ENCODE results near the gene GNPAT.

The GNPAT gene

GRCh38 chr1:231242516-231243198, 1.6 kb downstream of the GNPAT start:
- DNase-seq (ENCODE audit: low spot score) = no peak

- DNase-seq (ENCODE audit: low spot score) = no peak
These were observed 7.8 kb downstream of the GNPAT start for GRCh38 chr1:231248778-231249177.

- DNase-seq (ENCODE audit: low spot score) = no peak
These were observed 11.3 kb downstream of the GNPAT start for GRCh38 chr1:231252336-231252735.

GRCh38 chr1:231260351-231260750, 19.3 kb downstream of the GNPAT start:
- DNase-seq (ENCODE audit: low spot score) = no peak

GRCh38 chr1:231264642-231265041, 23.6 kb downstream of the GNPAT start:
- no peak for DNase-seq (ENCODE audit: low spot score)

- no peak for DNase-seq (ENCODE audit: low spot score)
These were observed 24.4 kb downstream of the GNPAT start for GRCh38 chr1:231265379-231265778.

GRCh38 chr1:231266811-231267322, 25.9 kb downstream of the GNPAT start:
- DNase-seq (ENCODE audit: low spot score) = no peak

- no peak for DNase-seq (ENCODE audit: low spot score)
These were observed 31.2 kb downstream of the GNPAT start for GRCh38 chr1:231272173-231272572.

GRCh38 chr1:231272880-231273279, 31.9 kb downstream of the GNPAT start:
- no peak for DNase-seq (ENCODE audit: low spot score)

- DNase-seq (ENCODE audit: low spot score) = no peak
These were observed 33.3 kb downstream of the GNPAT start for GRCh38 chr1:231274119-231274825.

- no peak for DNase-seq (ENCODE audit: low spot score)
These were observed 37.2 kb downstream of the GNPAT start for GRCh38 chr1:231278100-231278790.

GRCh38 chr1:231279081-231279480, 38.1 kb downstream of the GNPAT start:
- no peak for DNase-seq (ENCODE audit: low spot score)

GRCh38 chr1:231279683-231280082, 38.7 kb downstream of the GNPAT start:
- no peak for DNase-seq (ENCODE audit: low spot score)

GRCh38 chr1:231284441-231284840, 43.4 kb downstream of the GNPAT start:
- no peak for DNase-seq (ENCODE audit: low spot score)

- DNase-seq (ENCODE audit: low spot score) = no peak
These were observed 45.6 kb downstream of the GNPAT start for GRCh38 chr1:231286603-231287002.

- no peak for DNase-seq (ENCODE audit: low spot score)
These were observed 54.9 kb downstream of the GNPAT start for GRCh38 chr1:231295938-231296337.

- no peak for DNase-seq (ENCODE audit: low spot score)
These were observed 61.0 kb downstream of the GNPAT start for GRCh38 chr1:231301990-231302389.

GRCh38 chr1:231310391-231310934, 69.5 kb downstream of the GNPAT start:
- no peak for DNase-seq (ENCODE audit: low spot score)

GRCh38 chr1:231311720-231312431, 70.9 kb downstream of the GNPAT start:
- DNase-seq (ENCODE audit: low spot score) = no peak

- no peak for DNase-seq (ENCODE audit: low spot score)
These were observed 71.4 kb downstream of the GNPAT start for GRCh38 chr1:231312432-231312788.

GRCh38 chr1:231313661-231314060, 72.6 kb downstream of the GNPAT start:
- DNase-seq (ENCODE audit: low spot score) = no peak

GRCh38 chr1:231315887-231316286, 74.9 kb downstream of the GNPAT start:
- DNase-seq (ENCODE audit: low spot score) = no peak
